H1 (cell line): Measurements from ENCODE around the gene RGMB. TPM values are rescaled to one million over a fixed set of nuclear protein-coding genes. Genes with fewer than 3 reads are reported as not detected.

Source experiments
- CTCF ChIA-PET: fragments of 300-600 bp; sonication (Branson Sonifier 250); formaldehyde crosslinking; loops from one replicate; lab custom pipeline; 2021; ENCODE audit not compliant: partially characterized antibody; lab: Charles Lee
- POLR2A ChIA-PET: fragments of 300-600 bp; sonication (Branson Sonifier 250); formaldehyde crosslinking; loops from one replicate; lab custom pipeline; 2021; ENCODE audit warnings: inconsistent platforms; ENCODE audit not compliant: partially characterized antibody; lab: Charles Lee
- DNase-seq, 2 experiments: peaks; one replicate each; pipeline versions ENCODE4 v3.0.0 to v3.0.0-alpha.2; 2010 to 2022; ENCODE audit warnings: low spot score in 2 of 2, low read depth in 1 of 2, mixed read lengths in 1 of 2
- FAIRE-seq: peaks from 2 replicates; lab custom pipeline; 2011; peaks lifted over from hg19 to GRCh38; lab: Jason Lieb, UNC
- H2AFZ ChIP-seq: 2 replicates; pipeline ENCODE4 v1.8.1; 2012; ENCODE audit warnings: low read length, inconsistent platforms
- H2AK5ac ChIP-seq: 2 replicates; pipeline ENCODE4 v1.6.1; 2013; ENCODE audit warnings: low read depth, low read length
- H2BK120ac ChIP-seq: replicated peaks from 2 replicates; pipeline ENCODE3; 2013; ENCODE audit warnings: low read depth, low read length, inconsistent platforms
- H2BK12ac ChIP-seq: 2 replicates; pipeline ENCODE4 v1.6.1; 2013; ENCODE audit warnings: low read depth, low read length
- H2BK15ac ChIP-seq: 2 replicates; pipeline ENCODE4 v1.6.1; 2013; ENCODE audit warnings: low read length
- H2BK20ac ChIP-seq: 2 replicates; pipeline ENCODE4 v1.6.1; 2013; ENCODE audit warnings: low read length
- H2BK5ac ChIP-seq: 2 replicates; pipeline ENCODE4 v1.6.1; 2013; ENCODE audit warnings: low read depth, low read length
- H3K14ac ChIP-seq: 2 replicates; pipeline ENCODE4 v1.6.1; 2013; ENCODE audit warnings: inconsistent platforms; ENCODE audit not compliant: insufficient read length
- H3K18ac ChIP-seq: 2 replicates; pipeline ENCODE4 v1.6.1; 2013; ENCODE audit warnings: low read length; ENCODE audit errors: extremely low read depth
- H3K23ac ChIP-seq: 2 replicates; pipeline ENCODE4 v1.6.1; 2013; ENCODE audit warnings: inconsistent platforms; ENCODE audit not compliant: insufficient read length
- H3K23me2 ChIP-seq: 2 replicates; pipeline ENCODE4 v1.6.1; 2013; ENCODE audit warnings: low read depth, low read length
- H3K27ac ChIP-seq: 2 replicates; pipeline ENCODE4 v1.6.1; 2011; ENCODE audit warnings: low read depth, low read length, inconsistent platforms
- H3K27me3 ChIP-seq, 4 experiments: replicated peaks in 1 of 4; 1 replicate in 1 of 4; 2 replicates in 3 of 4; pipeline versions ENCODE4 v1.6.1 to v1.8.1; 2011 to 2013; ENCODE audit warnings: low read length in 3 of 4, mild to moderate bottlenecking in 3 of 4, inconsistent platforms in 2 of 4, mixed read lengths in 2 of 4, moderate library complexity in 1 of 4; ENCODE audit not compliant: control insufficient read depth in 3 of 4, insufficient read depth in 3 of 4; ENCODE audit errors: extremely low read depth in 1 of 4
- H3K36me3 ChIP-seq, 4 experiments: 2 replicates each; pipeline versions ENCODE4 v1.6.1 to v1.8.1; 2011 to 2013; ENCODE audit warnings: mild to moderate bottlenecking in 4 of 4, low read length in 3 of 4, moderate library complexity in 2 of 4, control low read depth in 1 of 4, inconsistent platforms in 1 of 4; ENCODE audit not compliant: insufficient read depth in 4 of 4, control insufficient read depth in 2 of 4
- H3K4ac ChIP-seq: replicated peaks from 2 replicates; pipeline ENCODE3; 2013; ENCODE audit warnings: low read length, low read depth, mixed read lengths, inconsistent platforms; ENCODE audit not compliant: insufficient read length
- H3K4me1 ChIP-seq, 4 experiments: replicated peaks in 1 of 4; 1 replicate in 1 of 4; 2 replicates in 3 of 4; pipeline versions ENCODE4 v1.6.1 to v1.8.1; 2011 to 2013; ENCODE audit warnings: low read length in 3 of 4, inconsistent platforms in 2 of 4, mixed read lengths in 1 of 4; ENCODE audit not compliant: insufficient read depth in 4 of 4, control insufficient read depth in 3 of 4
- H3K4me2 ChIP-seq, 2 experiments: 2 replicates each; pipeline versions ENCODE4 v1.6.1 to v1.8.1; 2011 to 2013; ENCODE audit warnings: low read depth in 2 of 2, low read length in 2 of 2, control low read depth in 1 of 2, inconsistent platforms in 1 of 2, mild to moderate bottlenecking in 1 of 2; ENCODE audit not compliant: insufficient read depth in 1 of 2
- H3K4me3 ChIP-seq, 4 experiments: fragments of 200-600, 300-600 bp in 1 of 4; sonication (generic), shearing (Covaris generic), sonication (Bioruptor Twin) in 1 of 4; 2 replicates each; pipeline versions ENCODE4 v1.5.1 to v1.8.1; 2011 to 2016; ENCODE audit warnings: low read length in 4 of 4, low read depth in 3 of 4, control low read depth in 2 of 4, inconsistent platforms in 2 of 4, mild to moderate bottlenecking in 2 of 4, mixed read lengths in 1 of 4, moderate library complexity in 1 of 4; ENCODE audit not compliant: insufficient read depth in 2 of 4; ENCODE audit errors: extremely low read depth in 1 of 4
- H3K56ac ChIP-seq: replicated peaks from 2 replicates; pipeline ENCODE3; 2013; ENCODE audit warnings: low read depth, mild to moderate bottlenecking, mixed read lengths, low read length, inconsistent platforms; ENCODE audit not compliant: insufficient read length
- H3K79me1 ChIP-seq: 2 replicates; pipeline ENCODE4 v1.6.1; 2013; ENCODE audit warnings: low read depth, low read length, control low read depth
- H3K79me2 ChIP-seq, 2 experiments: 2 replicates each; pipeline versions ENCODE4 v1.6.1 to v1.8.1; 2012 to 2013; ENCODE audit warnings: low read length in 2 of 2, mild to moderate bottlenecking in 2 of 2, inconsistent platforms in 1 of 2; ENCODE audit not compliant: insufficient read depth in 2 of 2, control insufficient read depth in 1 of 2
- H3K9ac ChIP-seq, 4 experiments: replicated peaks in 1 of 4; 1 replicate in 1 of 4; 2 replicates in 3 of 4; pipeline versions ENCODE4 v1.6.1 to v1.8.1; 2011 to 2013; ENCODE audit warnings: low read depth in 3 of 4, low read length in 3 of 4, control low read depth in 2 of 4, mild to moderate bottlenecking in 2 of 4, moderate library complexity in 2 of 4, inconsistent platforms in 1 of 4; ENCODE audit errors: extremely low read depth in 1 of 4
- H3K9me3 ChIP-seq, 2 experiments: 2 replicates each; pipeline versions ENCODE4 v1.6.1 to v1.8.1; 2012 to 2013; ENCODE audit warnings: mild to moderate bottlenecking in 2 of 2, moderate library complexity in 2 of 2, control low read depth in 1 of 2, inconsistent platforms in 1 of 2, low read depth in 1 of 2, low read length in 1 of 2, mixed read lengths in 1 of 2; ENCODE audit not compliant: insufficient read depth in 2 of 2
- H4K20me1 ChIP-seq, 2 experiments: replicated peaks in 1 of 2; 2 replicates each; pipeline versions ENCODE3 to v1.8.1; 2011 to 2013; ENCODE audit warnings: inconsistent platforms in 2 of 2, low read length in 2 of 2, mild to moderate bottlenecking in 1 of 2; ENCODE audit not compliant: insufficient read depth in 2 of 2, control insufficient read depth in 1 of 2
- H4K5ac ChIP-seq: 2 replicates; pipeline ENCODE4 v1.6.1; 2013; ENCODE audit warnings: low read length, low read depth, mixed read lengths, inconsistent platforms; ENCODE audit not compliant: insufficient read length
- H4K8ac ChIP-seq: 2 replicates; pipeline ENCODE4 v1.8.0; 2013; ENCODE audit warnings: mild to moderate bottlenecking, moderate library complexity, low read length, inconsistent platforms; ENCODE audit not compliant: insufficient read depth; ENCODE audit errors: extremely low read depth
- H4K91ac ChIP-seq: replicated peaks from 2 replicates; pipeline ENCODE3; 2013; ENCODE audit warnings: low read length, mixed read lengths, inconsistent platforms; ENCODE audit not compliant: insufficient read length
- ASH2L ChIP-seq: fragments of 200-600, 300-600 bp; sonication (generic); IDR thresholded peaks from one replicate; pipeline ENCODE4 v1.7.1; 2017; ENCODE audit warnings: low read length
- BACH1 ChIP-seq: IDR thresholded peaks from 2 replicates; pipeline ENCODE4 v1.6.1; 2012; ENCODE audit warnings: low read length, improper control_type of control experiment
- EZH2 ChIP-seq: fragments of 200-600 bp; sonication (generic); IDR thresholded peaks from 2 replicates; pipeline ENCODE4 v1.7.1; 2012; ENCODE audit warnings: low read depth, mild to moderate bottlenecking, moderate library complexity, low read length, inconsistent platforms; ENCODE audit not compliant: severe bottlenecking
- KDM5A ChIP-seq: fragments of 200-600 bp; IDR thresholded peaks from 2 replicates; pipeline ENCODE4 v1.7.1; 2012; ENCODE audit warnings: mild to moderate bottlenecking, low read length, inconsistent platforms, mixed read lengths
- RAD21 ChIP-seq, 2 experiments: IDR thresholded peaks in 1 of 2; conservative IDR thresholded peaks in 1 of 2; 2 replicates each; pipeline ENCODE4 v1.6.1; 2011; ENCODE audit warnings: low read depth in 2 of 2, low read length in 2 of 2, improper control_type of control experiment in 1 of 2, inconsistent platforms in 1 of 2, mild to moderate bottlenecking in 1 of 2, moderate library complexity in 1 of 2
- TAF1 ChIP-seq: IDR thresholded peaks from 2 replicates; pipeline ENCODE4 v1.6.1; 2011; ENCODE audit warnings: mild to moderate bottlenecking, low read depth, low read length
- TEAD4 ChIP-seq: IDR thresholded peaks from 2 replicates; pipeline ENCODE4 v1.6.1; 2012; ENCODE audit warnings: low read depth, low read length, inconsistent platforms, mixed read lengths
- WGBS, 2 experiments: shearing (Covaris generic) in 1 of 2; methylation state at CpG; one replicate each; pipeline versions ENCODE4 v1.1.6 to v1.1.7; 2013 to 2015; ENCODE audit warnings: low lambda C conversion rate in 2 of 2, mixed read lengths in 2 of 2, inconsistent platforms in 1 of 2, low coverage in 1 of 2, missing lambda C conversion rate in 1 of 2; ENCODE audit not compliant: insufficient replicate concordance in 2 of 2, insufficient coverage in 1 of 2, insufficient read length in 1 of 2; ENCODE audit errors: extremely low coverage in 1 of 2, missing lambda C conversion rate in 1 of 2; 5-methylcytosine and 5-hydroxymethylcytosine counted together
- polyA plus RNA-seq, 7 experiments: library from polyadenylated mRNA; depleted of rRNA in 3 of 7; stranded (reverse) in 5 of 7; unstranded in 2 of 7; fragments of >200 nt in 5 of 7; fragments of 200-250 nt in 2 of 7; gene quantifications; 1 replicate in 5 of 7; 2 replicates in 1 of 7; 4 replicates in 1 of 7; pipeline versions ENCODE4 v1.2.1 to v1.2.3, GENCODE V29; 2011 to 2013; ENCODE audit warnings: missing spikeins in 2 of 7, mixed read lengths in 2 of 7
- total RNA-seq: library from RNA; stranded (reverse); fragmentation: NEBNext Ultra II Directional; extraction: Animal tissue kit (Norgen Biotek cat#: 25700); gene quantifications from 2 replicates; pipeline ENCODE4 v1.2.1, GENCODE V29; 2021

Gene RGMB
- total and polyA plus RNA-seq, 2 of the 8 experiments (the other 6 are each of a cell fraction or from before 2014, with no cell fraction given) = 11.7 to 27.0 TPM

GRCh38 chr5:98768160-98768959 lies 5.1 kb upstream of the RGMB start:
- Histone ChIP-seq H3K4me3 (peak overlapping the region; percentile 52 to 91 (median 82)), H3K4me1 (peaks cover 0 to 15% (median 9%) of the 10 kb centered on the region in 4 experiments; a peak in 5 of 7 replicates), H3K18ac (peak overlapping the region; percentile 90), H4K5ac (peak overlapping the region; percentile 8), H3K14ac (no peak overlapping the region), H3K9ac (peak overlapping the region in 3 of 4 experiments; percentile 42 to 58 (median 51); a peak in 6 of 7 replicates), H4K20me1 (peaks cover 0 to 4% of the 10 kb centered on the region in 2 experiments), H3K56ac (no peak overlapping the region), H3K27ac (no peak overlapping the region), H2BK120ac (peak overlapping the region; percentile 2), H2BK5ac (peak overlapping the region; percentile 76; the same call in 1 of the 2 replicates), H2BK12ac (peak overlapping the region; percentile 91), H2BK15ac (0 out of 2 replicates have a peak overlapping the region, but pooled peaks have one; percentile 67), H2AFZ (peak overlapping the region; percentile 28; the same call in 1 of the 2 replicates), H3K27me3 (peaks cover 0 to 19% (median 13%) of the 10 kb centered on the region in 4 experiments; a peak in 6 of 7 replicates), H3K36me3 (no peaks in the 10 kb centered on the region; a peak in 1 of 8 replicates), H3K23me2 (peaks cover 25% of the 10 kb centered on the region), H3K79me2 (no peaks in the 10 kb centered on the region), H4K8ac (peak overlapping the region; percentile 75; the same call in 1 of the 2 replicates), H2BK20ac (no peak overlapping the region; the same call in 1 of the 2 replicates), H3K9me3 (no peaks in the 10 kb centered on the region), H3K4me2 (peak overlapping the region; percentile 89 to 97), H2AK5ac (peak overlapping the region; percentile 92; the same call in 1 of the 2 replicates), H3K23ac (no peak overlapping the region), H4K91ac (peak overlapping the region; percentile 8), H3K4ac (peak overlapping the region; percentile 39), H3K79me1 (no peaks in the 10 kb centered on the region)
- FAIRE-seq (peak; percentile 93), DNase-seq (peak; percentile 70 to 82)
- WGBS, 2 experiments = 5% methylated on average over 33 of the region's 34 CpGs; no CpG with 5 or more reads in 1 of the 2 experiments
- POLR2A ChIA-PET = interaction anchor here (0.8 to 3.6 kb wide), 8 partner anchors 9 to 386 kb away, joined by 3 to 21 read pairs (median 4); no protein-coding TSS in a partner anchor
- CTCF ChIA-PET = interaction anchor here (0.6 to 7.4 kb wide), 50 partner anchors 8 to 962 kb away, joined by 3 to 94 read pairs (median 4); no protein-coding TSS in a partner anchor
- TF ChIP-seq RAD21 (IDR thresholded peaks at IDR 0.05 in 1 of 2, conservative IDR thresholded peaks at IDR 0.05 in 1 of 2; ENCODE audit: low read depth in 2 of 2, low read length in 2 of 2) (peak; percentile 91 to 94), EZH2 (no peak), ASH2L (peak; percentile 11), TEAD4 (0 out of 2 replicates have a peak, but pooled peaks have one; percentile 6), KDM5A (no peak), BACH1 (peak; percentile 60; the same call in 1 of the 2 replicates), TAF1 (0 out of 2 replicates have a peak, but pooled peaks have one; percentile 35)
